ENCODE data around the gene CYTH1.

DNA sequence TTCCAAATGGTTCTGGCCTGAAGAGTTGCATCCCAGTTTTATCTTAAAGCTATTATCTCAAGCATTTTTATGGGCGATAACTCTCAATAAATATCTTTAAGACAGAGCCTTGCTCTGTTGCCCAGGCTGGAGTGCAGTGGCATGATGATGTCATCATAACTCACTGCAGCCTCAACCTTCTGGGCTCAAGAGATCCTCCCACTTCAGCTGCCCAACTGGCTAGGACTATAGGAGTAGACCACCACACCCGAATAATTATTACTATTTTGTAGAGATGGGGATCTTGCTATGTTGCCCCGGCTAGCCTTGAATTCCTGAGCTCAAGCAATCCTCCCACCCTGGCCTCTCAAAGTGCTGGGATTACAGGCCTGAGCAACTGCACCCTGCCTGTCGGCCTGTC lies 26.1 kb upstream of the CYTH1 start:
- TF ChIP-seq, protein P1, sequence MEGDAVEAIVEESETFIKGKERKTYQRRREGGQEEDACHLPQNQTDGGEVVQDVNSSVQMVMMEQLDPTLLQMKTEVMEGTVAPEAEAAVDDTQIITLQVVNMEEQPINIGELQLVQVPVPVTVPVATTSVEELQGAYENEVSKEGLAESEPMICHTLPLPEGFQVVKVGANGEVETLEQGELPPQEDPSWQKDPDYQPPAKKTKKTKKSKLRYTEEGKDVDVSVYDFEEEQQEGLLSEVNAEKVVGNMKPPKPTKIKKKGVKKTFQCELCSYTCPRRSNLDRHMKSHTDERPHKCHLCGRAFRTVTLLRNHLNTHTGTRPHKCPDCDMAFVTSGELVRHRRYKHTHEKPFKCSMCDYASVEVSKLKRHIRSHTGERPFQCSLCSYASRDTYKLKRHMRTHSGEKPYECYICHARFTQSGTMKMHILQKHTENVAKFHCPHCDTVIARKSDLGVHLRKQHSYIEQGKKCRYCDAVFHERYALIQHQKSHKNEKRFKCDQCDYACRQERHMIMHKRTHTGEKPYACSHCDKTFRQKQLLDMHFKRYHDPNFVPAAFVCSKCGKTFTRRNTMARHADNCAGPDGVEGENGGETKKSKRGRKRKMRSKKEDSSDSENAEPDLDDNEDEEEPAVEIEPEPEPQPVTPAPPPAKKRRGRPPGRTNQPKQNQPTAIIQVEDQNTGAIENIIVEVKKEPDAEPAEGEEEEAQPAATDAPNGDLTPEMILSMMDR (IDR thresholded peaks at IDR 0.05), result no peak
- no peak for TF ChIP-seq EZH2 (IDR thresholded peaks at IDR 0.05; ENCODE audit: borderline replicate concordance, insufficient read depth, low read depth, low read length, poor library complexity, severe bottlenecking)

Data from B cell (primary cell).